LNCAP (cell line): ENCODE data around the gene CDH4.

Experiments used
- TF ChIP-seq, protein P1 (sequence below): fragments of 450-650 bp; IDR thresholded peaks from 2 replicates; pipeline ENCODE4 v1.5.1; 2017; ENCODE audit warnings: mild to moderate bottlenecking

CDH4 gene

DNA sequence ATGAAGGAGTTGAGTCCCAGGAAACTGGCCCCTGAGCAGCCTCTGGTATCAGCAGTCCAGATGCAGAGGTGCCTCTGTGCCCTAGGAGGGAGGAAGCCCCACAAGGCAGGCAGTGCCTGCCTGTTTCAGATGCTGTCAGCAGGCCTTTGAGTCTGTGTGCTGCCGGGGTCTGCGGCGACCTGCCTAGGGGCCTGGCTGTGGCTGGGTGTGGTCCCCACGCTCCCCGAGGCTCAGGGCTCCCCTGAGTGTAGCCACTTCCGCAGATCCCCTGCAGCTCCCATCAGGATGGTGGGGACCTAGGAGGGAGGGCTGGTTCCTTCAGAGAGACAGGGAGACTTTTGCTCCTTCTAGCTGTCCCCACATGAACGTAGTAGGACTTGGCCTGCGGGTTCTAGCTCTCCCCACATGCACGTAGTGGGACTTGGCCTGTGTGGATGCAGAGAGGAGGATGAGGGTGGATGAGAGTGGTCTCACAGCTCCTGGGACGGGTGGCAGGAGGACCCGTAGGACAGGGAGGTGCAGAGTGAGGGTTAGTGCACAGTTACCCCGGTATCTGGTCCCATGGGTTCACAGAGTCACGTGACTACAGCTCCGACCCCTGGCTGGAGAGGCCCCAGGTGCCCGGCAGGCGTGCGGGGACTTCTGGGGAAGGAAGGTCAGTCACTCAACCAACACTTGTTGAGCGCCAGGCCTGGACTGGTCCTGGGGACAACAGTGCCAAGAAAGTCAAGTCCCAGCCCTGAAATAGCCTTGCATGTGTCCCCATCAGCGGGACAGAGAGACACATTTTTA, 41.0 kb downstream of the CDH4 start:
- TF ChIP-seq, protein P1, sequence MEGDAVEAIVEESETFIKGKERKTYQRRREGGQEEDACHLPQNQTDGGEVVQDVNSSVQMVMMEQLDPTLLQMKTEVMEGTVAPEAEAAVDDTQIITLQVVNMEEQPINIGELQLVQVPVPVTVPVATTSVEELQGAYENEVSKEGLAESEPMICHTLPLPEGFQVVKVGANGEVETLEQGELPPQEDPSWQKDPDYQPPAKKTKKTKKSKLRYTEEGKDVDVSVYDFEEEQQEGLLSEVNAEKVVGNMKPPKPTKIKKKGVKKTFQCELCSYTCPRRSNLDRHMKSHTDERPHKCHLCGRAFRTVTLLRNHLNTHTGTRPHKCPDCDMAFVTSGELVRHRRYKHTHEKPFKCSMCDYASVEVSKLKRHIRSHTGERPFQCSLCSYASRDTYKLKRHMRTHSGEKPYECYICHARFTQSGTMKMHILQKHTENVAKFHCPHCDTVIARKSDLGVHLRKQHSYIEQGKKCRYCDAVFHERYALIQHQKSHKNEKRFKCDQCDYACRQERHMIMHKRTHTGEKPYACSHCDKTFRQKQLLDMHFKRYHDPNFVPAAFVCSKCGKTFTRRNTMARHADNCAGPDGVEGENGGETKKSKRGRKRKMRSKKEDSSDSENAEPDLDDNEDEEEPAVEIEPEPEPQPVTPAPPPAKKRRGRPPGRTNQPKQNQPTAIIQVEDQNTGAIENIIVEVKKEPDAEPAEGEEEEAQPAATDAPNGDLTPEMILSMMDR: no peak

DNA sequence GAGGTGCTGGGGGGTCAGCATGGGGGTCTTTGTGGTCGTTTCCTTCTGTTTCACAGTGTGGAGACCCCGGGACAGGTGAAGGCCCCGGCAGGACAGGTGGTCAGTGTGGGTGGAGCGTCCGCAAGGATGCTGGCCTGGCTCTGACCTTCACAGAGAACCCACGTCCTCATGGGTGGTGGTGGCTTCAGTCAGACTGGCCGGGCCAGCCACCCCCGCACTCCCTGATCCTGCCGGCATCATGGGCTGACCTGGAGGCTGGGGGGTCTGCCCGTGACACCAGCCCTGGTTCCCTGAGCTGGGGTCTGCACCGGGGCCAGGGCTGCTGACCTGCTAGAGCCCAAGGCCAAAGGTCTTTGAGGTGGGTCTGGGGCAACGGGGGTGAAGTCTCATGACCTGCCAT, 41.9 kb downstream of the CDH4 start:
- TF ChIP-seq, protein P1: no peak

DNA sequence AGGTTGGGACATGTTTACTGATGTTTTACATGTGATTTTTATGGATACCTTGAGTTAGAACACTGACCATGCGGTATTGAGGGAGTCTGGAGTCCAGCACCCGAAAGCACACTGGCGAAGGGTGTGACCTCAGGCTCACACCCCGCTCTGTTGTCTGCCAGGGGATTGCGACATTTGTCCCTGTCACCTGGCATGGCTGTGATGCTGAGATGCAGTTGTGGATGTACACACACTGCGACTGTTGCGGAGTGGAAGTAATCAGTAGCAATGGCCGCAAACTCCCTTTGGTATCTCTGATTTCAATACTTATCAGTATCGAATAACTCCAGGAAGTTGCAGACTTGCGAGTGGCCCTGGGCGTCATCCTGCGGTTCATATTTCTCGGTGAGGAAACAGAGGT, 43.2 kb downstream of the CDH4 start:
- TF ChIP-seq, protein P1: no peak

DNA sequence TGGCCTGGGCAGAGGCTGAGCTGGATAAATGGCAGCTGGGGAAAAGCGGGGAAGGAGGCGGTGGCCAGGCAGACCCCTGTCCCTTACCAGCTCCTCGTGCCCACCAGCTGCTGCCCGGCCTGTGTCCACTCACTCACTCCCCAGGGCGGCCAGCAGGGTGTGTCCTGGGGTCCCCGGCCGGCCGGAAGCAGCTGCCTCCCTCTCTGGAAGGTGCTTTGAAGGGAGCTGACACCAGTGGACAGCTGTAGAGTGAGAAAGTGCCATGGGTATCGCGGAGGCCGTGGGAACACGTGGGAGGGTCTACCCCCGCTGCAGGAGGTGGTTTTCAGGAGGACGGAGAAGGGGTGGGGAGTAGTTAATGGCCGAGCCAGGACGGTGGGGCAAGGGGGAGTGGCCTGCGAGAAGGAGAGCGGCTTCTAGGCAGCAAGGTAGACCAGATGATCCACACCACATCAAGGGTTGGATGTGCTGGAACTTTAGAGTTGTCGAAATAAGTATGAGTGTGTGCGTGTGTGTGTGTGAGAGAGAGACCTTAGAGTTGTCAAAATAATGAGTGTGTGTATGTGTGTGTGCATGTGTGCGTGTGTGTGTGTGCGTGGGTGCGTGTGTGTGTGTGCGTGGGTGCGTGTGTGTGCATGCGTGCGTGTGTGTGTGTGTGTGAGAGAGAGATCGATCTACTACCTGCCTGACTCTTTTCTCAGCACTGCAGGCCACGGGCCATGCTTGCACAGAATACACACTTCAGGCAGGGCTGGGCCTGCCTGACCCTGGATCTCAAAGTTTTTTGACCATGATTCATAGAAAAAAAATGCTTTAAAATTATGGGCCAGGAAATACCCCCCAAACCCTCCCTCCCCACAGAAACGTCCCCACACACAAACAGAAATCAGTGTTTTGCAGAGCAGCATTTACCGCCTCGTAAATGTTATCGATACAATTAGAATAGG, 43.9 kb downstream of the CDH4 start:
- TF ChIP-seq, protein P1: no peak

DNA sequence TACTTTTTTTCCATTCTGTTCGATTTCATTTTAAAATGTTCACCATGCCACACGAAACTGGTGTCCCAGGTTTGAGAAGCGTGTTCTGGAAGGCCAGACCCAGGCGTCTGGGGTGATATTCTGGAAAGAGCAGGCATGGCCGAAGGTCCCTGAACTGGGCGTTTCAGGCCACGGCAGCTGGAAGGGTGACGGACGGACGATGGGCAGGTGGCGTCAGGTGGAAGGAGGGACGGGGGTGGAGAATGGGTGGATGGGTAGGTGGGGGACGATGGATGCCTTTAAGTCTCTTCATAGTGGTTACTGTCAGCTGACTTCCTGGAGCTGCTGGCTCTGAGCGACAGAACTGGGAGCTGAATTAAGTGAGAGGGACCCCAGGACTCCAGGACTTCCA, 44.6 kb downstream of the CDH4 start:
- TF ChIP-seq, protein P1: no peak

DNA sequence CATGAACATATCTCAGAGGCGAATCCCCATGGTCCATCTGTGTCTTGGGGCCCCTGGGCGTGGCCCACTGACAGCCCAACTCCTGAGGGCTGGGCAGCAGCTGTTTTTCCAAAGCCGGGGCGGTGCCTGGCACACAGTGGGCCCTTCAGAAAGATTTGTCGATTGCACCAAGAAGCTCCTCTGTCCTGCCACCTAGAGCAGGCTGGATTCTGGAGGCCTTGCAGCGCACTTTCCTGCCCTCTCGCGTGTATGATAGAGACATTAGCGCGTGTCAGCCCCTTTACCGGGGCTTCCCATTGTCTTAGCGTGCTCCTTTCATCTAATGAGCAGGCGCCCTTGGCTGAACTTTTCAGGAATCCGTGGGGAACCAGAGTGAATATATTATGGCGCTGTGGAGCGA, 45.4 kb downstream of the CDH4 start:
- TF ChIP-seq, protein P1: no peak

DNA sequence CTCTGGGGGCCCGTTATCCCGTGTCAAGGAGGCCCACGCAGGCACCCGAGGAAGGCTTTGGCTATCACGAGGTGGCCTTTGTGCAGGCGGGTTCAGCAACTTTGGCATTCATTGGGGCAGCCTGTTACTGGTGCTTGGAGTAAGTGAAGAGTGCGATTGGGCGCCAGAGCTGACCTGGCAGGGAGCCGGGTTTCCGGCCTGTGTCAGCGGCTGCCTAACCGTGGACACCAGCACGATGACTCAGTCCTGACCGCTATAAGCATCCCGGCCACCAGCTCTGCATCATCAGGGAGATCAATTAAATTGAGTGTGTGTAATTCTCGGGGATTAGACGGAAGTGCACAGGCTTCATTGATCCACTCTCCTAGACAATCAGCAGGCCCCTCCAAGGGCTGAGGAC, 45.9 kb downstream of the CDH4 start:
- TF ChIP-seq, protein P1: no peak
